WTC11 (cell line): ENCODE results near the gene GRIA4. TPM values are rescaled to one million over a fixed set of nuclear protein-coding genes. Genes with fewer than 3 reads are reported as not detected.
"Not testable (repeated sequence)": the region's sequence is repeated elsewhere in the genome, so short reads cannot be mapped to it uniquely, and the experiment has no call there.

ENCODE experiments used
- ATAC-seq: fragments of 200-7000 bp; cut with Tn5 transposase; 2 replicates; pipeline ENCODE4 v1.10.0; 2021; ENCODE audit warnings: mild to moderate bottlenecking, moderate library complexity
- CTCF ChIA-PET: fragments of 300-600 bp; sonication (Branson Sonifier 250); formaldehyde crosslinking; loops from one replicate; lab custom pipeline; 2021; ENCODE audit warnings: antibody characterized with exemption; lab: Charles Lee
- POLR2A ChIA-PET: fragments of 350-600 bp; sonication (Branson Sonifier 250); formaldehyde crosslinking; loops from one replicate; lab custom pipeline; 2021; ENCODE audit warnings: antibody characterized with exemption; lab: Charles Lee
- DNase-seq: peaks from one replicate; pipeline ENCODE4 v3.0.0; 2021; ENCODE audit warnings: low spot score
- H3K27ac Mint-ChIP-seq: 2 replicates; pipeline ENCODE4 v1.8.0; 2021; ENCODE audit warnings: mixed read lengths
- H3K27me3 Mint-ChIP-seq: 2 replicates; pipeline ENCODE4 v1.8.0; 2021; ENCODE audit warnings: low read depth, mild to moderate bottlenecking, moderate library complexity, mixed read lengths
- H3K36me3 Mint-ChIP-seq: 2 replicates; pipeline ENCODE4 v1.8.0; 2021; ENCODE audit warnings: mixed read lengths
- H3K4me1 Mint-ChIP-seq: 2 replicates; pipeline ENCODE4 v1.8.0; 2022; ENCODE audit warnings: mixed read lengths
- H3K4me3 Mint-ChIP-seq: 2 replicates; pipeline ENCODE4 v1.8.0; 2021; ENCODE audit warnings: mild to moderate bottlenecking, moderate library complexity, mixed read lengths
- H3K9me3 Mint-ChIP-seq: 2 replicates; pipeline ENCODE4 v1.8.0; 2021; ENCODE audit warnings: mixed read lengths
- ATF6 ChIP-seq: sonication (generic); formaldehyde crosslinking; IDR thresholded peaks from 2 replicates; pipeline ENCODE4 v1.8.1; 2023; ENCODE audit warnings: mild to moderate bottlenecking, missing genetic modification reagents
- CREM ChIP-seq: sonication (generic); formaldehyde crosslinking; IDR thresholded peaks from 2 replicates; pipeline ENCODE4 v1.8.1; 2022; ENCODE audit warnings: mild to moderate bottlenecking, missing genetic modification reagents, moderate library complexity
- ETV6 ChIP-seq: sonication (generic); formaldehyde crosslinking; IDR thresholded peaks from 2 replicates; pipeline ENCODE4 v1.8.1; 2022; ENCODE audit warnings: mild to moderate bottlenecking, missing genetic modification reagents
- FOXJ3 ChIP-seq: sonication (generic); formaldehyde crosslinking; IDR thresholded peaks from 2 replicates; pipeline ENCODE4 v1.9.0; 2021; ENCODE audit warnings: missing genetic modification reagents, mild to moderate bottlenecking, borderline replicate concordance
- FOXP1 ChIP-seq: sonication (generic); formaldehyde crosslinking; IDR thresholded peaks from 2 replicates; pipeline ENCODE4 v1.8.0; 2022; ENCODE audit warnings: missing genetic modification reagents, mild to moderate bottlenecking, moderate library complexity, borderline replicate concordance
- GRHL2 ChIP-seq: fragments of 250-450 bp; sonication (Bioruptor Pico); IDR thresholded peaks from 2 replicates; pipeline ENCODE4 v1.8.0; 2022; ENCODE audit warnings: mild to moderate bottlenecking, moderate library complexity; ENCODE audit not compliant: insufficient replicate concordance, severe bottlenecking
- HMGA2 ChIP-seq: fragments of 250-450 bp; sonication (Bioruptor Pico); IDR thresholded peaks from 2 replicates; pipeline ENCODE4 v1.4.0; 2021; ENCODE audit warnings: mild to moderate bottlenecking, moderate library complexity
- MYBL2 ChIP-seq: sonication (generic); formaldehyde crosslinking; IDR thresholded peaks from 2 replicates; pipeline ENCODE4 v1.8.1; 2023; ENCODE audit warnings: mild to moderate bottlenecking, moderate library complexity, missing genetic modification reagents
- SMAD3 ChIP-seq: sonication (generic); formaldehyde crosslinking; IDR thresholded peaks from 2 replicates; pipeline ENCODE4 v1.8.0; 2022; ENCODE audit warnings: missing genetic modification reagents, mild to moderate bottlenecking, borderline replicate concordance
- SP1 ChIP-seq: sonication (generic); formaldehyde crosslinking; conservative IDR thresholded peaks from 2 replicates; pipeline ENCODE4 v1.8.1; 2022; ENCODE audit warnings: missing genetic modification reagents
- total RNA-seq: library from RNA; stranded (reverse); gene quantifications from 3 replicates; pipeline ENCODE4 v1.2.3, GENCODE V29; 2021
- TF ChIP-seq, protein P1 (sequence below): sonication (generic); formaldehyde crosslinking; IDR thresholded peaks from 2 replicates; pipeline ENCODE4 v1.8.0; 2022; ENCODE audit warnings: mild to moderate bottlenecking, missing genetic modification reagents
- TF ChIP-seq, protein P2 (sequence below): sonication (generic); formaldehyde crosslinking; IDR thresholded peaks from 2 replicates; pipeline ENCODE4 v1.8.1; 2022; ENCODE audit warnings: mild to moderate bottlenecking, moderate library complexity, missing genetic modification reagents

Gene GRIA4
- total RNA-seq, 1 experiment from 2014 or later = 11.4 TPM

DNA sequence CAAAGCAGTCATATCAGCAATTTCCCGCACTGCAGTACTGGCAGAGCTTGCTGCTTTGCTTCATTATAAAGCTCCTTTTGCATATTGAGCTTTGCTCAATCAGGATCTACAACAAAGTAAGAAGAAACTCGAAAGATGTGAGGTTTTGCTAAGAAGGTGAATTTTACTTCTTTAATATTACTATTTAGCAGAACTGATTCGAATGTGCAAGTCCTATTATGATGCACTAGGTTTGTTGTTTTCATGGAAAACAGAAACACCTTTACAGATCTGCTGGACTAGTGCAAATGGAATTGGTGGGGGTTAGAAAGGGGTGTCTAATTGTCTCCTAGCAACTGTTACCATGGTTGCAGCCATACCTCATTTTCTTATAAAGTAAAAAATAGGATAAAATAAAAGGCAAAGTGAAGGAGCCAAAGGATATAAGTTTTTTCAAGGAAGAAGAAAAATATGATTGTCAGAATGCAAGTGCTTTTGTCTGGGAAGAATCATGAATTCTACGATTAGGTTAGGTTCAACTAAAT, 259.0 kb downstream of the GRIA4 start:
- Mint-ChIP-seq H3K36me3 (peaks cover under 1% of the 10 kb centered on the region; the same call in 1 of the 2 replicates), H3K9me3 (peaks cover 5% of the 10 kb centered on the region), H3K4me3 (no peak overlapping the region), H3K27ac (no peak overlapping the region), H3K27me3 (no peaks in the 10 kb centered on the region), H3K4me1 (peaks cover 17% of the 10 kb centered on the region)
- TF ChIP-seq SMAD3 (CRISPR knock-in tag) = no peak
- TF ChIP-seq FOXJ3 (CRISPR knock-in tag) = no peak
- no peak for TF ChIP-seq SP1 (CRISPR knock-in tag)
- TF ChIP-seq ETV6 = no peak
- TF ChIP-seq GRHL2 (CRISPR knock-in tag) = no peak
- POLR2A ChIA-PET = interaction anchor here (0.6 kb wide), 1 partner anchor 1622 kb away, joined by 3 read pairs; no protein-coding TSS in a partner anchor
- CTCF ChIA-PET = no interaction called here
- DNase-seq = no peak
- no peak for ATAC-seq

DNA sequence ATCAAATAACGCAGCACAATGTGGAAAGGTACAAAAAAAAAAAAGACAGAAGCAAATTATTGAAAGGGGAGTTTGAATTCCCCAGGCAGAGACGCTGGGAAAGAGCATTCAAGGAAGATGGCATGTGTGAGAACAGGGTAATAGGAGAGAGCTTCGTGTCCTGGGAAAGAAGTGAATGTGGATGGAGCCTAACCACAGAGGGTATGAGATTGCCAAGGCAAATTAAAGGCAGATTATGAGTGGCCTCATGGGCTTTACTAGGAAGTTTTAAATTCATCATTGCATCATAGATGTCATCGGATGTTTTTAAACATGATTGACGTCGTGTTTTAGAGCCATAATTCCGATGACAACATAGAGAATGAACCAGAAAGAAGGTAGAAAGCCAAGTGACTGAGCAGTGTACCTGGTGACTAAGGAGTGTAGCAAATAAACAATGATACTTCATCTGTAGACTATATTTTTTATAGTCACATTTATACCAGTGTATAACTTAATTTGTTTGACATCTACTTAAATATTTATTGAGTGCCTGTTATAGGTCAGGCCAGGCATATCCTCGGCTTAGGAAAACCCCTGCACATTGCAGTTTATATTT, 260.7 kb downstream of the GRIA4 start:
- H3K4me3 Mint-ChIP-seq = no peak overlapping the region
- CTCF ChIA-PET = interaction anchor here (0.5 kb wide), 1 partner anchor 207 kb away, joined by 3 read pairs; the partner anchor contains the start of gene KBTBD3
- peaks cover 9% of the 10 kb centered on the region for H3K36me3 Mint-ChIP-seq
- H3K9me3 Mint-ChIP-seq = peaks cover 13% of the 10 kb centered on the region
- ATAC-seq (no peak), DNase-seq (no peak)
- peaks cover 17% of the 10 kb centered on the region for H3K4me1 Mint-ChIP-seq
- H3K27ac Mint-ChIP-seq = no peak overlapping the region
- TF ChIP-seq, protein P1, sequence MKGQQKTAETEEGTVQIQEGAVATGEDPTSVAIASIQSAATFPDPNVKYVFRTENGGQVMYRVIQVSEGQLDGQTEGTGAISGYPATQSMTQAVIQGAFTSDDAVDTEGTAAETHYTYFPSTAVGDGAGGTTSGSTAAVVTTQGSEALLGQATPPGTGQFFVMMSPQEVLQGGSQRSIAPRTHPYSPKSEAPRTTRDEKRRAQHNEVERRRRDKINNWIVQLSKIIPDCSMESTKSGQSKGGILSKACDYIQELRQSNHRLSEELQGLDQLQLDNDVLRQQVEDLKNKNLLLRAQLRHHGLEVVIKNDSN = no peak
- TF ChIP-seq, all 79 proteins: peak for 0
- no peaks in the 10 kb centered on the region for H3K27me3 Mint-ChIP-seq
- POLR2A ChIA-PET = no interaction called here

DNA sequence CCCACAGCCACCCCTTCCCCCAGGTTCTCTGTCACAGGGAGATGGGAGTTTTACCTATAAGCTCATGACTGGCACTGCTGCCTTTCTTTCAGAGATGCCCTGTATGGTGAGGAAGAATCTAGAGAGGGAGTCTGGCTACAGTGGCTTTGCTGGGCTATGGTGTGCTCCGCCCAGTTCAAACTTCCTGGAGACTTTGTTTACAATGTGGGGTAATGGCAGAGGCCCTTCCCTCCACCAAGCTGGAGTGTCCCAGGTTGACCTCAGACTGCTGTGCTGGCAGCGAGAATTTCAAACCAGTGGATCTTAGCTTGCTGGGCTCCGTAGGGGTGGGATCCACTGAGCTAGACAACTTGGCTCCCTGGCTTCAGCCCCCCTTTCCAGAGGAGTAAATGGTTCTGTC, 268.6 kb downstream of the GRIA4 start:
- ATAC-seq (no peak), DNase-seq (no peak)
- no peak overlapping the region for H3K27ac Mint-ChIP-seq
- peaks cover 12% of the 10 kb centered on the region for H3K9me3 Mint-ChIP-seq
- ChIA-PET POLR2A (no interaction called here), CTCF (no interaction called here)
- H3K4me1 Mint-ChIP-seq = no peaks in the 10 kb centered on the region
- no peak overlapping the region for H3K4me3 Mint-ChIP-seq
- peaks cover 9% of the 10 kb centered on the region for H3K36me3 Mint-ChIP-seq
- H3K27me3 Mint-ChIP-seq = no peaks in the 10 kb centered on the region
- TF ChIP-seq ATF6 (CRISPR knock-in tag) (no peak), FOXP1 (CRISPR knock-in tag) (no peak)
- TF ChIP-seq, protein P2, sequence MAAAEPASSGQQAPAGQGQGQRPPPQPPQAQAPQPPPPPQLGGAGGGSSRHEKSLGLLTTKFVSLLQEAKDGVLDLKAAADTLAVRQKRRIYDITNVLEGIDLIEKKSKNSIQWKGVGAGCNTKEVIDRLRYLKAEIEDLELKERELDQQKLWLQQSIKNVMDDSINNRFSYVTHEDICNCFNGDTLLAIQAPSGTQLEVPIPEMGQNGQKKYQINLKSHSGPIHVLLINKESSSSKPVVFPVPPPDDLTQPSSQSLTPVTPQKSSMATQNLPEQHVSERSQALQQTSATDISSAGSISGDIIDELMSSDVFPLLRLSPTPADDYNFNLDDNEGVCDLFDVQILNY (CRISPR knock-in tag) = no peak

- H3K4me3 Mint-ChIP-seq, CTCF ChIA-PET, ATAC-seq, H3K27me3 Mint-ChIP-seq, H3K36me3 Mint-ChIP-seq, H3K27ac Mint-ChIP-seq, H3K9me3 Mint-ChIP-seq, POLR2A ChIA-PET, H3K4me1 Mint-ChIP-seq, DNase-seq: not testable (repeated sequence)
Observed at GRCh38 chr11:105878927-105879326, 269.1 kb downstream of the GRIA4 start.

DNA sequence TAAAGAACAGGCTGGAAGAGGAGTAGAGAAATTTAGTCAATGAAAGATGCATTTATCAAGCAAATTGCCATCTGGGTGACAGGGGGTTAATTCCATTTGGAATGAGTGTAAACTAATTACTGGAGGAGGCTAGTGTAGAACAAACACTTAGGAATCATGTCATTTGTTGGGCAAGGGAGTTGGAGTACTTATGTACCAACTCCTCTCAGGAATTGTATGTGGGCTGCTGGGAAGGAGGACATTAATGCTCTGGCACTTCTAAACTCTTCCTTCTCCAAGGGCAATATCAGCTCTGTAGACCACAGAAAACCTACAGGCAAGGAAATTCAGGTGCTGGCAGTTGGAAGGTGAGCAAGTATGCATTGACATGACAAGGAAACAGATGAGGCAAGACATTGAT, 271.2 kb downstream of the GRIA4 start:
- POLR2A ChIA-PET = no interaction called here
- Mint-ChIP-seq H3K27ac (no peak overlapping the region), H3K4me1 (peaks cover 2% of the 10 kb centered on the region; the same call in 1 of the 2 replicates), H3K9me3 (peaks cover 6% of the 10 kb centered on the region; the same call in 1 of the 2 replicates), H3K36me3 (no peaks in the 10 kb centered on the region), H3K4me3 (no peak overlapping the region), H3K27me3 (no peaks in the 10 kb centered on the region)
- CTCF ChIA-PET = no interaction called here
- TF ChIP-seq HMGA2 (CRISPR knock-in tag) = no peak
- TF ChIP-seq CREM (CRISPR knock-in tag) = no peak
- TF ChIP-seq ETV6 = no peak
- no peak for TF ChIP-seq MYBL2 (CRISPR knock-in tag)
- ATAC-seq = no peak
- no peak for DNase-seq
